ENCODE data around the gene TMEM81.

GRCh38 chr1:205124726-205125125 is 40.5 kb upstream of the TMEM81 start:
- TF ChIP-seq CTCF (IDR thresholded peaks at IDR 0.05) (no peak), ZFX (IDR thresholded peaks at IDR 0.05; ENCODE audit: borderline replicate concordance) (no peak)

Measured in 22Rv1 (cell line).